Heart left ventricle (tissue), 16 donors: ENCODE data around the gene CACNA1G. TPM values are rescaled to one million over a fixed set of nuclear protein-coding genes. Genes with fewer than 3 reads are reported as not detected.

ENCODE experiments used
- ATAC-seq, 4 donors: fragments of 200-7000 bp; cut with Tn5 transposase; one replicate each; pipeline ENCODE4 v1.9.1; 2020 to 2022; ENCODE audit warnings: moderate library complexity in 4 of 4, mild to moderate bottlenecking in 3 of 4, moderate number of reproducible peaks in 1 of 4
- DNase-seq, 5 donors: peaks; one replicate each; pipeline ENCODE4 v3.0.0-alpha.2; 2020
- H3K27ac ChIP-seq, 12 donors: fragments of 200-600 bp; sonication (generic) in 4 of 12; one replicate each; pipeline versions ENCODE4 v1.5.0 to v1.8.0; 2016 to 2022; ENCODE audit warnings: mild to moderate bottlenecking in 2 of 12
- H3K27me3 ChIP-seq, 9 donors: fragments of 200-600 bp; sonication (generic) in 2 of 9; one replicate each; pipeline versions ENCODE4 v1.5.1 to v1.8.0; 2016 to 2022; ENCODE audit warnings: mild to moderate bottlenecking in 3 of 9
- H3K36me3 ChIP-seq, 9 donors: fragments of 200-600 bp; sonication (generic) in 2 of 9; one replicate each; pipeline versions ENCODE4 v1.5.0 to v1.8.0; 2018 to 2022; ENCODE audit warnings: mild to moderate bottlenecking in 2 of 9
- H3K4me1 ChIP-seq, 12 donors: fragments of 200-600 bp; sonication (generic) in 4 of 12; one replicate each; pipeline versions ENCODE4 v1.5.0 to v1.8.0; 2016 to 2022; ENCODE audit warnings: mild to moderate bottlenecking in 3 of 12
- H3K4me3 ChIP-seq, 12 donors: fragments of 200-600 bp; sonication (generic) in 4 of 12; one replicate each; pipeline versions ENCODE4 v1.5.0 to v1.8.0; 2017 to 2022; ENCODE audit warnings: mild to moderate bottlenecking in 9 of 12, moderate library complexity in 4 of 12
- H3K9me3 ChIP-seq, 12 donors: fragments of 200-600 bp; sonication (generic) in 4 of 12; one replicate each; pipeline versions ENCODE4 v1.5.0 to v1.8.0; 2016 to 2022; ENCODE audit warnings: mild to moderate bottlenecking in 1 of 12
- POLR2A ChIP-seq, 2 donors: fragments of 450-650 bp; IDR thresholded peaks; one replicate each; pipeline ENCODE4 v1.6.1; 2017; ENCODE audit warnings: antibody characterized with exemption in 2 of 2, mild to moderate bottlenecking in 2 of 2, moderate library complexity in 2 of 2
- WGBS, 4 donors: extraction: QIAGEN DNeasy Blood & Tissue Kit in 2 of 4; methylation state at CpG; one replicate each; pipeline versions ENCODE4 v1.1.5 to v1.1.7; 2013 to 2018; 5-methylcytosine and 5-hydroxymethylcytosine counted together
- intact Hi-C, 10 donors: fragments of 100-400 bp; cut with DNase I; formaldehyde crosslinking; loops; one replicate each; pipeline versions ENCODE4 v1.11.1 to v1.14.2; 2022
- polyA plus RNA-seq, 2 donors: library from polyadenylated mRNA; stranded (reverse); fragments of 200-250 nt; gene quantifications; one replicate each; pipeline ENCODE4 v1.2.3, GENCODE V29; 2013
- total RNA-seq, 9 donors: library from RNA; depleted of rRNA in 2 of 9; stranded (reverse); fragments of >200 nt in 2 of 9; fragmentation: NEBNext Ultra II Directional in 3 of 9; extraction: Animal tissue kit (Norgen Biotek cat#: 25700) in 3 of 9; gene quantifications; one replicate each; pipeline versions ENCODE4 v1.1.0 to v1.2.4, GENCODE V29; 2016 to 2023
- TF ChIP-seq, protein P1 (sequence below), 12 donors: fragments of 200-600 bp; sonication (generic) in 4 of 12; IDR thresholded peaks; one replicate each; pipeline versions ENCODE4 v1.5.0 to v1.8.0; 2018 to 2022; ENCODE audit warnings: antibody characterized with exemption in 12 of 12, mild to moderate bottlenecking in 5 of 12
- donor health status: ischemic (EF 13 %, LVEDD 7.1; RV severe dilation, severe dysfunction).
- donor health status: healthy with polysubstance abuse.
- donor health status: DM: no; HTN: yes; CAD: no.
- donor health status: DM: no; HTN: no; CAD: no.
- donor health status: ischemic (EF 25% LVEDD 6.9; RV normal size, moderate dysfunction).
- donor health status: ischemic (EF 25% LVEDD 5.7; RV mildly dilated, moderate dysfunction).
- donor health status: healthy.
- donor health status: DM: yes; HTN: yes; CAD: no.
- donor health status: ischemic (EF 35%, LVEDD 5.7; RV mildly dilated, moderate dysfunction).
- donor health status: nonischemic (EF 11% LVEDD 7.7; RV severe dilation, severe dysfunction).
- donor health status: DM: yes; HTN: yes; CAD: no.
- donor health status: PGD.
- donor health status: ischemic (EF 29% LVEDD 5.4; RV normal size, mild dysfunction).
- donor health status: nonischemic (EF 23%, LVEDD 6.1; RV moderate dilation, normal function).

CACNA1G gene
- total and polyA plus RNA-seq, 11 donors: 0.02 to 0.48 (median 0.13) TPM; not detected in 1

DNA sequence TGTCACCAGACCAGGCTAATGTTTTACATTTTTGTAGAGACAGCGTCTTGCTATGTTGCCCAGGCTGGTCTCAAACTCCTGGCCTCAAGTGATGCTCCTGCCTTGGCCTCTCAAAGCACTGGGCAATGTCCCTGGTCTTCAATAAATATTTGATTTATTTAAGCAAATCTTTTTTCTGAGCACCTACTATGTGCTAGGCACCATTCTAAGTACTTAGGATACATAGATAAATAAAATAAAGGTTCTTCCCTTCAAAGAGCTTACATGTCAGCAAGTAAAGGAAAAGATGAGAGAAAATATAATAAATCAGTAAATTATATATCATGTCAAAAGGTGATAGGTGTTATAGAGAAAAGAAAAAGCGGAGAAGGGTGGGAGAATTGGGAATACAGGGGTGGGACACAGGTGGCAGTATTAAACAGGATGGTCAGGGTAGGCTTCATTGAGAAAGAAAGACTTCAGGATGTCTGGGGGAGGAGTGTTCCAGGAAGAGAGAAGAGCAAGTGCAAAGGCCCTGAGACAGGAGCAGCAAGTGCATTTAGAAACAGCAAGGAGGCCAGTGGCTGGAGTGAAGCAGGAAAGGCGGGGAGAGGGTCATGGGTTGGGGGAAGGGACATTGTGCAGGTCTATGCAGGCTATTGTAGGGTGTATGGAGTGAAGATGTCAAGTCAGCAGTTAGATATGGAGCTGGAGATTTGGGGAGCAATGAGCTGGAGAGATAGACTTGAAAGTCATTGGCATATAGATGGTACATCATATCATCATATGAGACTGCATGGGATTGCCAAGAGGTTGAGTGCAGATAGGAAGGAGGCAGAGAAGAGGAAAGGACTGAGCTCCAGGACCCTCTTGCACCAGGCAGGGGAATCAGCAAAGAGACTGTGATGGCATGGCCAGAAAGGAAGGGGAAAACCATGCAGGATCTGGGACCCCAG is 85.5 kb downstream of the CACNA1G start:
- no peak for TF ChIP-seq POLR2A (IDR thresholded peaks at IDR 0.05)
- TF ChIP-seq, protein P1, sequence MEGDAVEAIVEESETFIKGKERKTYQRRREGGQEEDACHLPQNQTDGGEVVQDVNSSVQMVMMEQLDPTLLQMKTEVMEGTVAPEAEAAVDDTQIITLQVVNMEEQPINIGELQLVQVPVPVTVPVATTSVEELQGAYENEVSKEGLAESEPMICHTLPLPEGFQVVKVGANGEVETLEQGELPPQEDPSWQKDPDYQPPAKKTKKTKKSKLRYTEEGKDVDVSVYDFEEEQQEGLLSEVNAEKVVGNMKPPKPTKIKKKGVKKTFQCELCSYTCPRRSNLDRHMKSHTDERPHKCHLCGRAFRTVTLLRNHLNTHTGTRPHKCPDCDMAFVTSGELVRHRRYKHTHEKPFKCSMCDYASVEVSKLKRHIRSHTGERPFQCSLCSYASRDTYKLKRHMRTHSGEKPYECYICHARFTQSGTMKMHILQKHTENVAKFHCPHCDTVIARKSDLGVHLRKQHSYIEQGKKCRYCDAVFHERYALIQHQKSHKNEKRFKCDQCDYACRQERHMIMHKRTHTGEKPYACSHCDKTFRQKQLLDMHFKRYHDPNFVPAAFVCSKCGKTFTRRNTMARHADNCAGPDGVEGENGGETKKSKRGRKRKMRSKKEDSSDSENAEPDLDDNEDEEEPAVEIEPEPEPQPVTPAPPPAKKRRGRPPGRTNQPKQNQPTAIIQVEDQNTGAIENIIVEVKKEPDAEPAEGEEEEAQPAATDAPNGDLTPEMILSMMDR (IDR thresholded peaks at IDR 0.05): no peak
- Histone ChIP-seq H3K27me3 (peaks cover 0 to under 1% (median 0%) of the 10 kb centered on the region in 9 donors), H3K4me3 (no peak overlapping the region), H3K4me1 (peaks cover 0 to 9% (median 0%) of the 10 kb centered on the region in 12 donors), H3K27ac (no peak overlapping the region), H3K9me3 (no peaks in the 10 kb centered on the region), H3K36me3 (no peaks in the 10 kb centered on the region)
- DNase-seq (no peak), ATAC-seq (no peak)
- intact Hi-C loops: no loop called here
- 91 to 96% (median 95%) methylated on average over 3 of the region's 3 CpGs for WGBS, 4 donors

DNA sequence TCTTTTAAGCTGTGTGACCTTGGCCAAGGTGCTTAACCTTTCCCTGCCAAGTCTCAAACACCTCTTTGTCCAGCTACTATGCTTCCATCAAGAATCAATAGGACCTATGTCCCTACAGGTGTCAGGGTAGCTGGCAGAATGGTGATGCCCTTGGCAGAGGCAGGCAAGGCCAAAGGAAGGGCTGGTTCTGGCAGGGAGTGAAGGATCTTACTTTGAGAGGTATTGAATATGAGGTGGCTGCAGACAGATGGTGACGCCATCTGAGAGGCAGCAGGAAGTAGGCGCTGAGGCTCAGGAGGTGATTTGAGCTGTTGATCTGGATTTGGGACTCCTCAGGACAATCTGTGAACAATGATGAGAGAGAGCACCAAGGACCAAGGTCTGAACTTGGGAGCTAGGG is 86.7 kb downstream of the CACNA1G start:
- WGBS, 4 donors: 64 to 93% (median 91%) methylated on average over 2 of the region's 2 CpGs
- Histone ChIP-seq H3K9me3 (no peaks in the 10 kb centered on the region), H3K27me3 (peaks cover 0 to 4% (median 0%) of the 10 kb centered on the region in 9 donors), H3K4me3 (no peak overlapping the region), H3K36me3 (no peaks in the 10 kb centered on the region), H3K27ac (no peak overlapping the region), H3K4me1 (no peaks in the 10 kb centered on the region)
- DNase-seq: no peak
- no peak for ATAC-seq
- TF ChIP-seq, protein P1 (IDR thresholded peaks at IDR 0.05): no peak
- no peak for TF ChIP-seq POLR2A (IDR thresholded peaks at IDR 0.05)
- intact Hi-C loops: no loop called here

DNA sequence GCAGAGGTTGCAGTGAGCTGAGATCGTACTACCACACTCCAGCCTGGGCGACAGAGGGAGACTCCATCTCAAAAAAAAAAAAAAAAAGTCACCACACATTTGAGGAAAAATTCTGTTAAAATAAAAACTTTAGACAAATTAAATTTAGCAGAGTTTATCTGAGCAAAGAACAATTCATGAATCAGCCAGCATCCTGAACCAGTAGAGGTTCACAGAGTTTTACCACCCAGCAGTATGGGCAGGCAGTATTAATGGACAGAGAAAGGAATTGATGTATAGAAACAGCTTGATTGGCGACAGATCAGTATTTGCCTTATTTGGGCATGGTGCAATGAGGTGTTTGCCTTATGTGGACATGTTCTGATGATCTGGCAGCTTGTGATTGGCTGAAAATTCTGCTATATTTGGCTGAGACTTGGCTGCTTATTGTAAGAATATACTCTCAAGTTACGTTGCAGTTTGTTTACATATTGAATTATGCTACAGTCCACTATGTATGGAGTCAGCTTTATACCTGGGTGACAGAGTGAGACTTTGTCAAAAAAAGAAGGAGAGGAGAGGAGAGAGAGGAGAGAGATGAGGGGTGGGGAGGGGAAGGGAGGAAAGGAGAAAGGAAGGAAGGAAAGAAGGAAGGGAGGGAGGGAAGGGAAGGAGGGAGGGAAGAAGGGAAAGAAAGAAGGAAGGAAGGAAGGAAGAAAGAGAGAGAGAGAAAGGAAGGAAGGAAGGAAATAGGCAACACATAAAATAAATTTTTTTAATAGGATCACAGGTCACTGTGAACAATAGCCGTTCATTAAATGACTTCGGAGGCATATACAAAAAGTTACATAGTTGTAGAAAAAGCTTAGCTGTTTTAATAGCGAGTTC is 88.8 kb downstream of the CACNA1G start:
- Histone ChIP-seq H3K27ac (no peak overlapping the region), H3K4me1 (no peaks in the 10 kb centered on the region), H3K27me3 (peaks cover 0 to 4% (median 0%) of the 10 kb centered on the region in 9 donors), H3K36me3 (no peaks in the 10 kb centered on the region), H3K9me3 (peaks cover 0 to 10% (median 0%) of the 10 kb centered on the region in 12 donors), H3K4me3 (no peak overlapping the region)
- WGBS, 4 donors: 72 to 82% (median 79%) methylated on average over 7 of the region's 7 CpGs
- intact Hi-C loops: no loop called here
- ATAC-seq (no peak), DNase-seq (no peak)
- TF ChIP-seq POLR2A (IDR thresholded peaks at IDR 0.05): no peak
- TF ChIP-seq, protein P1 (IDR thresholded peaks at IDR 0.05): no peak

DNA sequence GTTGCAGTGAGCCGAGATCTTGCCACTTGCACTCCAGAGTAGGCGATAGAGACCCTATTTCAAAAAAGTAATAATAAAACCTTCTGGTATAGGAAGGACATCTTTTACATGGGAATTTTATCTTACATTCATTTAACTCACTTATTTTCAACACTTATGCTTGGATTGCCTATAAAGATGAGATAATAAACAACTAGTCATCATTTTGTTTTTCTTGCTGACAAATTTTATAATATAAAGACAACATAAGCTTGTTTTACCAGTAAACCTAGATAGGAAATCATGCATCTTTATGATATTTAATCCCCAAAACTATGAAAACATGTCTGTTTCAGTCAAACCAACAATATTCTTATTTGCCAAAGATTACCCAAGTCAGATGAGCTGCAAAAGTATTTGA is 91.1 kb downstream of the CACNA1G start:
- no peak overlapping the region for H3K27ac ChIP-seq
- WGBS, 4 donors: 92 to 98% (median 96%) methylated on average over 2 of the region's 2 CpGs
- DNase-seq (no peak), ATAC-seq (no peak)
- intact Hi-C loops: no loop called here
- peaks cover 0 to 10% (median 0%) of the 10 kb centered on the region in 12 donors for H3K9me3 ChIP-seq
- H3K27me3 ChIP-seq: peaks cover 0 to 4% (median 0%) of the 10 kb centered on the region in 9 donors
- no peaks in the 10 kb centered on the region for H3K36me3 ChIP-seq
- no peaks in the 10 kb centered on the region for H3K4me1 ChIP-seq
- TF ChIP-seq POLR2A (IDR thresholded peaks at IDR 0.05): no peak
- TF ChIP-seq, protein P1 (IDR thresholded peaks at IDR 0.05): no peak
- H3K4me3 ChIP-seq: no peak overlapping the region
